SK-N-MC (cell line): Measurements from ENCODE around the gene RUNX1.

Experiments
- DNase-seq: peaks from one replicate; pipeline ENCODE4 v3.0.0-alpha.2; 2011; ENCODE audit warnings: low read depth, low spot score
- H3K27ac ChIP-seq: fragments of 200-600 bp; sonication (generic); 2 replicates; pipeline ENCODE4 v1.5.1; 2016; ENCODE audit warnings: mixed run types
- H3K36me3 ChIP-seq: fragments of 200-600 bp; sonication (generic); 2 replicates; pipeline ENCODE4 v1.6.1; 2017; ENCODE audit warnings: antibody characterized with exemption, low read length, mixed read lengths; ENCODE audit not compliant: insufficient read depth
- H3K4me3 ChIP-seq: fragments of 200-600 bp; sonication (generic); 2 replicates; pipeline ENCODE4 v1.5.1; 2016
- H3K9ac ChIP-seq: fragments of 200-600 bp; sonication (generic); 2 replicates; pipeline ENCODE4 v1.8.0; 2017; ENCODE audit warnings: mixed run types, mixed read lengths; ENCODE audit not compliant: insufficient read length
- H3K9me3 ChIP-seq: fragments of 200-600 bp; sonication (generic); 2 replicates; pipeline ENCODE4 v1.6.1; 2017; ENCODE audit warnings: low read depth, mild to moderate bottlenecking, antibody characterized with exemption, low read length, moderate library complexity, mixed read lengths
- EZH2 ChIP-seq: fragments of 200-600 bp; sonication (generic); IDR thresholded peaks from one replicate; pipeline ENCODE4 v1.6.1; 2017; ENCODE audit warnings: antibody characterized with exemption
- FOXP2 ChIP-seq: optimal IDR thresholded peaks from 2 replicates; pipeline ENCODE3; 2011; ENCODE audit warnings: mild to moderate bottlenecking, moderate library complexity; ENCODE audit not compliant: insufficient read depth; ENCODE audit errors: extremely low read length, control extremely low read depth
- POLR2AphosphoS5 ChIP-seq: IDR thresholded peaks from 2 replicates; pipeline ENCODE4 v1.6.1; 2012; ENCODE audit warnings: mild to moderate bottlenecking, low read depth, low read length, borderline replicate concordance

RUNX1 gene

GRCh38 chr21:34792504-34793089, 256.5 kb downstream of the RUNX1 start:
- Histone ChIP-seq H3K9ac (no peak overlapping the region), H3K36me3 (no peaks in the 10 kb centered on the region), H3K4me3 (no peak overlapping the region), H3K9me3 (no peaks in the 10 kb centered on the region), H3K27ac (no peak overlapping the region)
- no peak for DNase-seq
- TF ChIP-seq EZH2 (no peak), FOXP2 (no peak), POLR2AphosphoS5 (no peak)

DNA sequence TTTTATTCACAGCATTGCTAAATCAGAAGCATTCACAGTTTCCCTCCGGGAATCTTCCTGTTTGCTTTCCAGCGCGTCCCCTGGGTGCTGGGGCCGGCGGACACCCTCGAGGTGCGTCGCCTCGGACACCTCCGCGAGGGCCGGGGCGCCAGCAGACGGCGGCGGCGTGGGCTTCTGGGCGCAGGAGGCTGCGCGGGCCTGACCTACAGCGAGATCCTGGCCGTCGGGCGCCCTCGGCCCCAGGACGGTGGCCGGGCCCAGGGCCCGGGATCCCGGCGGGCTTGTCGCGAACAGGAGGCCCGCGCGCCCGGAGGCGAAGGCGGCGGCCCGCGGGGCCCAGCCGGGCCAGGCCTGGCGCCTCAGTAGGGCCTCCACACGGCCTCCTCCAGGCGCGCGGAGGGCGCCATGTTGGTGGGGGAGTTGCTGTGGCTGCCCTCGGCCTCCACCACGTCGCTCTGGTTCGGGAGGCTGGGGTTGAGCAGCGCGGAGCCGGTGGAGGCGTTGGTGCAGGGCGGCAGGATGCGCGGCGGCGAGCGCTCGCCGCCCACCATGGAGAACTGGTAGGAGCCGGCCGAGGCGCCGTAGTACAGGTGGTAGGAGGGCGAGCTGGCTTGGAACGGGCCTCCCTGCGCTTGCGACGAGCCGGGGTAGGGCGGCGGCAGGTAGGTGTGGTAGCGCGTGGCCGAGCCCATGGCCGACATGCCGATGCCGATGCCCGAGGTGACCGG, 257.2 kb downstream of the RUNX1 start:
- Histone ChIP-seq H3K9ac (no peak overlapping the region), H3K4me3 (no peak overlapping the region), H3K36me3 (no peaks in the 10 kb centered on the region), H3K9me3 (no peaks in the 10 kb centered on the region), H3K27ac (no peak overlapping the region)
- TF ChIP-seq POLR2AphosphoS5 (no peak), EZH2 (no peak), FOXP2 (no peak)
- no peak for DNase-seq

GRCh38 chr21:34790834-34791233, 258.3 kb downstream of the RUNX1 start:
- Histone ChIP-seq H3K27ac (no peak overlapping the region), H3K9me3 (no peaks in the 10 kb centered on the region), H3K4me3 (no peak overlapping the region), H3K36me3 (no peaks in the 10 kb centered on the region), H3K9ac (no peak overlapping the region)
- no peak for TF ChIP-seq POLR2AphosphoS5
- no peak for TF ChIP-seq FOXP2
- TF ChIP-seq EZH2, result no peak
- DNase-seq, result no peak

DNA sequence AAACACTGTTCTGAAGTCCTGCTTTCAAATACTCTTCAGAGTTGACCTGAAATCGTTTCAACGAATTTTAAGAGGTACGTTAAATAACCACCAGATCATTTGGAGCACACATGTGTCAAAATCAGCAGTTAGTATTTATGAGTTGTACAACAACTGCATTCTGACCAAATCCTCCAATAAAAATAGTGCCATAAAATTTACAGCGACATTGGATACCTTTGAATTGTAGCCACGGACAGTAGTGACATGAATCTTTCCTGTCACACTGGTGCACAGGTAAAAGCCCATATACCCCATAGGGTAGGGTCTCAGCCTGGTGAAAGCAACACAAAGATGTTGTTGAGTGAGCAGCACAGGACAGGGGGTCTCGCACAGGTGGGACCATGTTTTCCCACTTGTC, 258.8 kb downstream of the RUNX1 start:
- Histone ChIP-seq H3K9me3 (no peaks in the 10 kb centered on the region), H3K27ac (no peak overlapping the region), H3K36me3 (no peaks in the 10 kb centered on the region), H3K4me3 (no peak overlapping the region), H3K9ac (no peak overlapping the region)
- DNase-seq, result no peak
- TF ChIP-seq FOXP2, result no peak
- TF ChIP-seq POLR2AphosphoS5, result no peak
- no peak for TF ChIP-seq EZH2

DNA sequence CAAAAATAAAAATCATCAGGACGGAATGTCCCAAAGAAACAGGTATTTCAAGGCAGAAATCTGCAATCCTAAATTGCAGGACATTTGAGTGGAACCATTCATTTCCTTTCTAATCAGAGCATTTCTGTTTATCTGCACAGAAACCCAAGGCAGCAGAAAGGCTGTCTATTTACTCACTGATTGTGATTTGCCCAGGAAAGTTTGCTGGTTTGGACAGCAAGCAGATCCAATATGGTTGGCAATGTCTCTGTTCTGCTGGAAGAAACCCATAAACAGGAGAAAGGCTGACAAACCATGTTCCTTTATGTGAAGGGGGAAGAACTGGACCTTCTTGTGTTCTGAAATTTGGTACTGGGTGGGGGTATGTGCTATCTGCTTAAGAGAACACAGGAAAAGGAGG, 260.2 kb downstream of the RUNX1 start:
- TF ChIP-seq EZH2 (no peak), FOXP2 (no peak), POLR2AphosphoS5 (no peak)
- Histone ChIP-seq H3K9ac (no peak overlapping the region), H3K27ac (no peak overlapping the region), H3K4me3 (no peak overlapping the region), H3K9me3 (no peaks in the 10 kb centered on the region), H3K36me3 (no peaks in the 10 kb centered on the region)
- DNase-seq, result no peak

GRCh38 chr21:34783815-34784214, 265.3 kb downstream of the RUNX1 start:
- TF ChIP-seq POLR2AphosphoS5, result no peak
- TF ChIP-seq FOXP2, result no peak
- no peak for TF ChIP-seq EZH2
- H3K4me3 ChIP-seq, result no peak overlapping the region
- no peaks in the 10 kb centered on the region for H3K36me3 ChIP-seq
- H3K9me3 ChIP-seq, result no peaks in the 10 kb centered on the region
- no peak overlapping the region for H3K9ac ChIP-seq
- H3K27ac ChIP-seq, result no peak overlapping the region
- no peak for DNase-seq

GRCh38 chr21:34782506-34783360, 266.4 kb downstream of the RUNX1 start:
- Histone ChIP-seq H3K27ac (no peak overlapping the region), H3K9ac (no peak overlapping the region), H3K4me3 (no peak overlapping the region), H3K36me3 (no peaks in the 10 kb centered on the region), H3K9me3 (no peaks in the 10 kb centered on the region)
- DNase-seq, result no peak
- no peak for TF ChIP-seq POLR2AphosphoS5
- TF ChIP-seq FOXP2, result no peak
- no peak for TF ChIP-seq EZH2

DNA sequence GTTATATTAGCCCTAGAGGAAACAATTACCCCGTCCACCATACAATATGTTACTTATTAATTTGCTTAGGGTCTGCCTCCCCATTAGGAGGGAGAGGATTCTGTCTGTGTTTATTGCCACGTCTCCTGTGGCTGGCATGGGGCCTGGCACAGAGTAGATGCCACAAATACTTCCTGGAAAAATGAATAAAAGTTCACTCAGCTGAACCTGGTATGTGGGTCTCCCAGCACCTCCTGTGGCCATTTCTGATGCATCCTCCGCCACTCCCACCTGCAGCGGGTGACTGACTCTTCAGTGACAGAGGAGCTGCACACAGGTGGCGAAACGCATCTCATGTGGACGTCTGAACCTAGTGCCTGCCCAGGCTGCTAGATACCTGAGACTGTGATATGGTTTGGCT, 267.6 kb downstream of the RUNX1 start:
- no peak overlapping the region for H3K4me3 ChIP-seq
- H3K36me3 ChIP-seq, result no peaks in the 10 kb centered on the region
- no peak overlapping the region for H3K27ac ChIP-seq
- H3K9ac ChIP-seq, result no peak overlapping the region
- DNase-seq, result no peak
- TF ChIP-seq FOXP2, result no peak
- no peak for TF ChIP-seq POLR2AphosphoS5
- no peak for TF ChIP-seq EZH2
- no peaks in the 10 kb centered on the region for H3K9me3 ChIP-seq
